HepG2 (cell line): Measurements from ENCODE around the gene HOXB6. TPM values are rescaled to one million over a fixed set of nuclear protein-coding genes. Genes with fewer than 3 reads are reported as not detected.

Source experiments
- ATAC-seq: fragments of 200-7000 bp; cut with Tn5 transposase; 3 replicates; pipeline ENCODE4 v1.9.1; 2020; ENCODE audit warnings: mild to moderate bottlenecking, moderate library complexity
- BruUV-seq: library from RNA; stranded (reverse); fragments of 400-500 nt; replicated peaks from 2 replicates; lab custom pipeline; 2021; lab: Mats Ljungman, UMichigan
- CTCF ChIA-PET: fragments of 300-600 bp; formaldehyde crosslinking; extraction: SDS; loops from one replicate; lab custom pipeline; 2021; ENCODE audit warnings: low total read pairs, inconsistent platforms, low intra/inter-chr PET ratio; lab: Yijun Ruan, JAX
- POLR2A ChIA-PET: fragments of 350-600 bp; sonication (Branson Sonifier 250); formaldehyde crosslinking; loops from one replicate; lab custom pipeline; 2020; ENCODE audit warnings: antibody characterized with exemption, inconsistent platforms; lab: Yijun Ruan, JAX
- DNase-seq: peaks from one replicate; pipeline ENCODE4 v3.0.0-alpha.2; 2015; ENCODE audit warnings: low spot score
- FAIRE-seq: peaks from 3 replicates; lab custom pipeline; 2011; peaks lifted over from hg19 to GRCh38; lab: Jason Lieb, UNC
- H2AFZ ChIP-seq: one replicate; pipeline ENCODE4 v1.6.1; 2011; ENCODE audit warnings: low read length, inconsistent platforms
- H3K27ac ChIP-seq: fragments of 300-600 bp; 3 replicates; pipeline ENCODE4 v1.8.0; 2011; ENCODE audit warnings: mixed run types, mild to moderate bottlenecking, mixed read lengths, low read length, inconsistent platforms; ENCODE audit not compliant: insufficient read depth; ENCODE audit errors: extremely low read length
- H3K27me3 ChIP-seq, 2 experiments: fragments of 200-600 bp in 1 of 2; 2 replicates in 1 of 2; 3 replicates in 1 of 2; pipeline versions ENCODE4 v1.6.0 to v1.8.0; 2011; ENCODE audit warnings: low read length in 2 of 2, mild to moderate bottlenecking in 2 of 2, moderate library complexity in 2 of 2, inconsistent platforms in 1 of 2; ENCODE audit not compliant: insufficient read depth in 2 of 2, control insufficient read depth in 1 of 2
- H3K36me3 ChIP-seq, 2 experiments: fragments of 200-600 bp in 1 of 2; replicated peaks in 1 of 2; 2 replicates in 1 of 2; 3 replicates in 1 of 2; pipeline versions ENCODE4 v1.5.1 to v1.8.0; 2011; ENCODE audit warnings: low read length in 2 of 2, inconsistent platforms in 1 of 2; ENCODE audit not compliant: insufficient read depth in 2 of 2, control insufficient read depth in 1 of 2
- H3K4me1 ChIP-seq: 2 replicates; pipeline ENCODE4 v1.5.1; 2012; ENCODE audit warnings: low read length, inconsistent platforms; ENCODE audit not compliant: insufficient read depth
- H3K4me2 ChIP-seq: 2 replicates; pipeline ENCODE4 v1.6.0; 2011; ENCODE audit warnings: low read depth, low read length, inconsistent platforms
- H3K4me3 ChIP-seq, 3 experiments: fragments of 200-600 bp in 1 of 3; sonication (generic), shearing (Covaris generic) in 1 of 3; replicated peaks in 1 of 3; 2 replicates each; pipeline ENCODE4 v1.5.1; 2011 to 2016; ENCODE audit warnings: low read length in 3 of 3, inconsistent platforms in 2 of 3, low read depth in 2 of 3, mild to moderate bottlenecking in 2 of 3, control low read depth in 1 of 3, mixed read lengths in 1 of 3; ENCODE audit not compliant: insufficient read depth in 1 of 3
- H3K79me2 ChIP-seq: one replicate; pipeline ENCODE4 v1.6.1; 2011; ENCODE audit warnings: low read length, inconsistent platforms; ENCODE audit not compliant: insufficient read depth
- H3K9ac ChIP-seq: 2 replicates; pipeline ENCODE4 v1.6.0; 2011; ENCODE audit warnings: mild to moderate bottlenecking, low read depth, low read length, inconsistent platforms; ENCODE audit not compliant: insufficient read depth
- H3K9me3 ChIP-seq: 2 replicates; pipeline ENCODE4 v1.5.1; 2012; ENCODE audit warnings: mild to moderate bottlenecking, low read length
- H4K20me1 ChIP-seq: 2 replicates; pipeline ENCODE4 v1.6.0; 2011; ENCODE audit warnings: inconsistent platforms, mild to moderate bottlenecking, low read length, moderate library complexity; ENCODE audit not compliant: insufficient read depth
- AGO1 ChIP-seq: fragments of 200-400 bp; formaldehyde crosslinking; IDR thresholded peaks from 2 replicates; pipeline ENCODE4 v1.6.1; 2017; ENCODE audit warnings: mild to moderate bottlenecking, low read depth, low read length, moderate library complexity; ENCODE audit not compliant: poor library complexity, severe bottlenecking
- DDIT3 ChIP-seq: sonication (generic); formaldehyde crosslinking; IDR thresholded peaks from 2 replicates; pipeline ENCODE4 v1.4.0; 2020; ENCODE audit warnings: mild to moderate bottlenecking, missing genetic modification reagents
- DNMT1 ChIP-seq: sonication (generic); formaldehyde crosslinking; IDR thresholded peaks from 2 replicates; pipeline ENCODE4 v1.5.1; 2020; ENCODE audit warnings: mild to moderate bottlenecking, missing genetic modification reagents
- HIC2 ChIP-seq: sonication (generic); formaldehyde crosslinking; IDR thresholded peaks from 2 replicates; pipeline ENCODE4 v1.9.0; 2022; ENCODE audit warnings: low read depth, missing genetic modification reagents
- ISL2 ChIP-seq: sonication (generic); formaldehyde crosslinking; IDR thresholded peaks from 2 replicates; pipeline ENCODE4 v1.5.0; 2020; ENCODE audit warnings: missing genetic modification reagents
- MATR3 ChIP-seq: sonication (generic); formaldehyde crosslinking; IDR thresholded peaks from 2 replicates; pipeline ENCODE4 v1.4.0; 2020; ENCODE audit warnings: missing genetic modification reagents
- MTERF4 ChIP-seq: sonication (generic); formaldehyde crosslinking; IDR thresholded peaks from 2 replicates; pipeline ENCODE4 v1.8.0; 2023; ENCODE audit warnings: mild to moderate bottlenecking, missing genetic modification reagents
- NFE2L1 ChIP-seq: sonication (generic); formaldehyde crosslinking; IDR thresholded peaks from 2 replicates; pipeline ENCODE4 v1.4.0; 2020; ENCODE audit warnings: missing genetic modification reagents, mild to moderate bottlenecking, borderline replicate concordance
- POLR2AphosphoS2 ChIP-seq: IDR thresholded peaks from 2 replicates; pipeline ENCODE4 v1.6.1; 2011; ENCODE audit warnings: low read depth, low read length, improper control_type of control experiment
- RXRB ChIP-seq: IDR thresholded peaks from 2 replicates; pipeline ENCODE4 v1.6.1; 2016; ENCODE audit warnings: borderline replicate concordance, missing genetic modification reagents, missing compliant biosample characterization
- SYNCRIP ChIP-seq: fragments of 200-400 bp; formaldehyde crosslinking; IDR thresholded peaks from 2 replicates; pipeline ENCODE4 v1.6.1; 2018; ENCODE audit warnings: mild to moderate bottlenecking, low read depth, low read length; ENCODE audit not compliant: insufficient read depth
- TOE1 ChIP-seq: sonication (generic); formaldehyde crosslinking; IDR thresholded peaks from 2 replicates; pipeline ENCODE4 v1.4.0; 2020; ENCODE audit warnings: mild to moderate bottlenecking, missing genetic modification reagents
- ZNF143 ChIP-seq: sonication (generic); formaldehyde crosslinking; IDR thresholded peaks from 2 replicates; pipeline ENCODE4 v1.4.0; 2020; ENCODE audit warnings: missing genetic modification reagents
- ZNF441 ChIP-seq: sonication (generic); formaldehyde crosslinking; IDR thresholded peaks from 2 replicates; pipeline ENCODE4 v1.7.0; 2021; ENCODE audit warnings: missing genetic modification reagents, borderline replicate concordance
- ZNF576 ChIP-seq: sonication (generic); formaldehyde crosslinking; IDR thresholded peaks from 2 replicates; pipeline ENCODE4 v1.4.0; 2020; ENCODE audit warnings: mild to moderate bottlenecking, missing genetic modification reagents
- ZNF598 ChIP-seq: sonication (generic); formaldehyde crosslinking; IDR thresholded peaks from 2 replicates; pipeline ENCODE4 v1.5.1; 2020; ENCODE audit warnings: mild to moderate bottlenecking, missing genetic modification reagents, borderline replicate concordance
- ZNF614 ChIP-seq: IDR thresholded peaks from 2 replicates; pipeline ENCODE4 v1.6.1; 2018; ENCODE audit warnings: missing biosample characterization, missing genetic modification reagents, inconsistent platforms, borderline replicate concordance
- ZSCAN5A ChIP-seq: sonication (generic); formaldehyde crosslinking; IDR thresholded peaks from 2 replicates; pipeline ENCODE4 v1.8.0; 2022; ENCODE audit warnings: mild to moderate bottlenecking, missing genetic modification reagents, borderline replicate concordance
- WGBS: methylation state at CpG from one replicate; pipeline ENCODE4 v1.1.6; 2017; ENCODE audit warnings: low lambda C conversion rate; 5-methylcytosine and 5-hydroxymethylcytosine counted together
- in situ Hi-C: cut with HindIII; loops from 2 replicates; pipeline ENCODE4 v1.10.0; 2017; ENCODE audit warnings: low pct_unique_long_range_greater_than_20kb; ENCODE audit not compliant: extremely low pct_ligation_motif_present
- intact Hi-C: fragments of 100-400 bp; cut with micrococcal nuclease; formaldehyde crosslinking; loops from one replicate; pipeline ENCODE4 v1.10.0; 2022; ENCODE audit not compliant: unreplicated experiment
- polyA plus RNA-seq, 8 experiments: library from polyadenylated mRNA; depleted of rRNA in 3 of 8; stranded (reverse) in 7 of 8; unstranded in 1 of 8; fragments of >200 nt; fragmentation: Illumina TruSeq in 4 of 8; extraction: Trizol in 4 of 8; gene quantifications; 2 replicates each; pipeline versions ENCODE4 v1.2.1 to v1.2.3, GENCODE V29; 2011 to 2016; ENCODE audit warnings: low read depth in 4 of 8, missing spikeins in 1 of 8, mixed read lengths in 1 of 8; ENCODE audit not compliant: insufficient read depth in 1 of 8
- total RNA-seq, 5 experiments: library from RNA; depleted of rRNA; stranded (reverse); fragments of >200 nt; fragmentation: Illumina TruSeq; extraction: Trizol; gene quantifications; 2 replicates each; pipeline ENCODE4 v1.2.3, GENCODE V29; 2016; ENCODE audit warnings: low read depth in 1 of 5

The HOXB6 gene
- total and polyA plus RNA-seq, 2 of the 13 experiments (the other 11 are each of a cell fraction or from before 2014, with no cell fraction given): not detected

- Histone ChIP-seq H3K9me3 (no peaks in the 10 kb centered on the region), H3K4me1 (peaks cover 10% of the 10 kb centered on the region; the same call in 1 of the 2 replicates), H3K9ac (no peak overlapping the region), H2AFZ (no peak overlapping the region), H3K4me3 (no peak overlapping the region), H3K27ac (no peak overlapping the region), H3K36me3 (no peaks in the 10 kb centered on the region), H3K4me2 (no peak overlapping the region), H3K27me3 (peaks cover 41 to 98% of the 10 kb centered on the region in 2 experiments), H4K20me1 (peaks cover 2% of the 10 kb centered on the region; the same call in 1 of the 2 replicates), H3K79me2 (no peaks in the 10 kb centered on the region)
- no peak for ATAC-seq
- FAIRE-seq: no peak
- TF ChIP-seq ZNF576 (CRISPR knock-in tag) (no peak), HIC2 (no peak), POLR2AphosphoS2 (no peak), ISL2 (CRISPR knock-in tag) (no peak), ZNF441 (CRISPR knock-in tag) (no peak), AGO1 (no peak), ZNF143 (CRISPR knock-in tag) (no peak), TOE1 (CRISPR knock-in tag) (no peak), SYNCRIP (no peak), NFE2L1 (CRISPR knock-in tag) (no peak), DDIT3 (CRISPR knock-in tag) (no peak), RXRB (CRISPR knock-in tag) (no peak), MTERF4 (CRISPR knock-in tag) (no peak), DNMT1 (CRISPR knock-in tag) (no peak), ZNF614 (CRISPR knock-in tag) (no peak), ZSCAN5A (CRISPR knock-in tag) (no peak), MATR3 (CRISPR knock-in tag) (no peak), ZNF598 (no peak)
- 8% methylated on average over 4 of the region's 4 CpGs for WGBS
- ChIA-PET POLR2A (no interaction called here), CTCF (no interaction called here)
- intact Hi-C loops: no loop called here
- BruUV-seq: no TSS peak
- in situ Hi-C loops: no loop called here
- no peak for DNase-seq
Observed at GRCh38 chr17:48601207-48601538, 3.6 kb downstream of the HOXB6 start.
